GM12878 (cell line): ENCODE results near the gene MARCHF2.

Experiments
- BACH1 ChIP-seq: fragments of 450-650 bp; IDR thresholded peaks from 2 replicates; pipeline ENCODE4 v1.6.1; 2017; ENCODE audit warnings: mild to moderate bottlenecking, borderline replicate concordance
- CREB1 ChIP-seq: IDR thresholded peaks from 2 replicates; pipeline ENCODE4 v1.6.1; 2012; ENCODE audit warnings: low read depth, mild to moderate bottlenecking, inconsistent platforms
- ESRRA ChIP-seq: IDR thresholded peaks from 2 replicates; pipeline ENCODE4 v1.6.1; 2012; ENCODE audit warnings: mild to moderate bottlenecking, low read length, improper control_type of control experiment
- POLR2A ChIP-seq: IDR thresholded peaks from 2 replicates; pipeline ENCODE4 v1.6.1; 2011; ENCODE audit warnings: low read depth, mild to moderate bottlenecking, low read length
- POU2F2 ChIP-seq: IDR thresholded peaks from 3 replicates; pipeline ENCODE4 v1.6.1; 2011; ENCODE audit warnings: low read depth, mild to moderate bottlenecking, low read length, borderline replicate concordance
- RAD21 ChIP-seq: IDR thresholded peaks from 2 replicates; pipeline ENCODE4 v1.6.1; 2011; ENCODE audit warnings: mild to moderate bottlenecking, low read depth, low read length, moderate library complexity; ENCODE audit not compliant: insufficient read depth
- RFX5 ChIP-seq: IDR thresholded peaks from 2 replicates; pipeline ENCODE4 v1.6.1; 2011; ENCODE audit warnings: low read depth, low read length, improper control_type of control experiment
- SREBF1 ChIP-seq: IDR thresholded peaks from 2 replicates; pipeline ENCODE4 v1.6.1; 2012; ENCODE audit warnings: mild to moderate bottlenecking, low read length
- TBL1XR1 ChIP-seq: IDR thresholded peaks from 2 replicates; pipeline ENCODE4 v1.6.1; 2012; ENCODE audit warnings: low read depth, low read length, improper control_type of control experiment
- TF ChIP-seq, protein P1 (sequence below): IDR thresholded peaks from 2 replicates; pipeline ENCODE4 v1.6.1; 2012; ENCODE audit warnings: low read length, inconsistent platforms
- TF ChIP-seq, protein P2 (sequence below), 3 experiments: IDR thresholded peaks in 2 of 3; conservative IDR thresholded peaks in 1 of 3; 2 replicates each; pipeline ENCODE4 v1.5.1; 2011; ENCODE audit warnings: low read depth in 3 of 3, low read length in 3 of 3, mild to moderate bottlenecking in 3 of 3, control low read depth in 2 of 3, moderate library complexity in 2 of 3, inconsistent platforms in 1 of 3, mixed read lengths in 1 of 3; ENCODE audit not compliant: control insufficient read depth in 2 of 3, insufficient read depth in 1 of 3; ENCODE audit errors: extremely low read depth in 1 of 3
- TF ChIP-seq, protein P3 (sequence below): IDR thresholded peaks from 2 replicates; pipeline ENCODE4 v1.6.1; 2012; ENCODE audit warnings: low read depth, low read length, improper control_type of control experiment
- TF ChIP-seq, protein P4 (sequence below): fragments of 150-350 bp; IDR thresholded peaks from 2 replicates; pipeline ENCODE4 v1.6.1; 2016; ENCODE audit warnings: low read depth, low read length

DNA sequence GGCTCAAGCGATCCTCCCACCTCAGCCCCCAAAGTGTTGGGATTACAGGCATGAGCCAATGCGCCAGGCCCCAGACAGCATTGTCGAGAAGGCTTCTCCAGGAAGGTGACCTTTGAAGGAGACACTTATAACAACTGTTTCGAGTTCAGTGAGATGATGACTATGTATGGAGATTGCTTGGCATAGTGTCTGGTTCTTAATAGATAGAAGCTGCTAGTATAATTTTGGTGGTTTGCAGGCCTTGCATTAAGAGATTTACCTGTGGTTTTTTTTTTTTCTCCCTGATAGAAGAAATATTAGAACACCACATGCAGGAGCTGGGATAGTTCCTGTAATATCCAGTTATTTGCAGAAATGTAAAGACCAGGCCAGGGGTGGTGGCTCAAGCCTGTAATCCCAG lies 3.7 kb downstream of the MARCHF2 start:
- TF ChIP-seq, protein P1, sequence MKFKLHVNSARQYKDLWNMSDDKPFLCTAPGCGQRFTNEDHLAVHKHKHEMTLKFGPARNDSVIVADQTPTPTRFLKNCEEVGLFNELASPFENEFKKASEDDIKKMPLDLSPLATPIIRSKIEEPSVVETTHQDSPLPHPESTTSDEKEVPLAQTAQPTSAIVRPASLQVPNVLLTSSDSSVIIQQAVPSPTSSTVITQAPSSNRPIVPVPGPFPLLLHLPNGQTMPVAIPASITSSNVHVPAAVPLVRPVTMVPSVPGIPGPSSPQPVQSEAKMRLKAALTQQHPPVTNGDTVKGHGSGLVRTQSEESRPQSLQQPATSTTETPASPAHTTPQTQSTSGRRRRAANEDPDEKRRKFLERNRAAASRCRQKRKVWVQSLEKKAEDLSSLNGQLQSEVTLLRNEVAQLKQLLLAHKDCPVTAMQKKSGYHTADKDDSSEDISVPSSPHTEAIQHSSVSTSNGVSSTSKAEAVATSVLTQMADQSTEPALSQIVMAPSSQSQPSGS = no peak
- TF ChIP-seq, protein P2, sequence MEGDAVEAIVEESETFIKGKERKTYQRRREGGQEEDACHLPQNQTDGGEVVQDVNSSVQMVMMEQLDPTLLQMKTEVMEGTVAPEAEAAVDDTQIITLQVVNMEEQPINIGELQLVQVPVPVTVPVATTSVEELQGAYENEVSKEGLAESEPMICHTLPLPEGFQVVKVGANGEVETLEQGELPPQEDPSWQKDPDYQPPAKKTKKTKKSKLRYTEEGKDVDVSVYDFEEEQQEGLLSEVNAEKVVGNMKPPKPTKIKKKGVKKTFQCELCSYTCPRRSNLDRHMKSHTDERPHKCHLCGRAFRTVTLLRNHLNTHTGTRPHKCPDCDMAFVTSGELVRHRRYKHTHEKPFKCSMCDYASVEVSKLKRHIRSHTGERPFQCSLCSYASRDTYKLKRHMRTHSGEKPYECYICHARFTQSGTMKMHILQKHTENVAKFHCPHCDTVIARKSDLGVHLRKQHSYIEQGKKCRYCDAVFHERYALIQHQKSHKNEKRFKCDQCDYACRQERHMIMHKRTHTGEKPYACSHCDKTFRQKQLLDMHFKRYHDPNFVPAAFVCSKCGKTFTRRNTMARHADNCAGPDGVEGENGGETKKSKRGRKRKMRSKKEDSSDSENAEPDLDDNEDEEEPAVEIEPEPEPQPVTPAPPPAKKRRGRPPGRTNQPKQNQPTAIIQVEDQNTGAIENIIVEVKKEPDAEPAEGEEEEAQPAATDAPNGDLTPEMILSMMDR (IDR thresholded peaks at IDR 0.05 in 2 of 3, conservative IDR thresholded peaks at IDR 0.05 in 1 of 3; ENCODE audit: control insufficient read depth in 2 of 3, extremely low read depth in 1 of 3, insufficient read depth in 1 of 3, low read depth in 3 of 3, low read length in 3 of 3) = no peak
- no peak for TF ChIP-seq TBL1XR1
- no peak for TF ChIP-seq POLR2A
- TF ChIP-seq, protein P3, sequence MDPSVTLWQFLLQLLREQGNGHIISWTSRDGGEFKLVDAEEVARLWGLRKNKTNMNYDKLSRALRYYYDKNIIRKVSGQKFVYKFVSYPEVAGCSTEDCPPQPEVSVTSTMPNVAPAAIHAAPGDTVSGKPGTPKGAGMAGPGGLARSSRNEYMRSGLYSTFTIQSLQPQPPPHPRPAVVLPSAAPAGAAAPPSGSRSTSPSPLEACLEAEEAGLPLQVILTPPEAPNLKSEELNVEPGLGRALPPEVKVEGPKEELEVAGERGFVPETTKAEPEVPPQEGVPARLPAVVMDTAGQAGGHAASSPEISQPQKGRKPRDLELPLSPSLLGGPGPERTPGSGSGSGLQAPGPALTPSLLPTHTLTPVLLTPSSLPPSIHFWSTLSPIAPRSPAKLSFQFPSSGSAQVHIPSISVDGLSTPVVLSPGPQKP = no peak
- TF ChIP-seq RAD21 = no peak
- no peak for TF ChIP-seq ESRRA
- TF ChIP-seq, protein P4, sequence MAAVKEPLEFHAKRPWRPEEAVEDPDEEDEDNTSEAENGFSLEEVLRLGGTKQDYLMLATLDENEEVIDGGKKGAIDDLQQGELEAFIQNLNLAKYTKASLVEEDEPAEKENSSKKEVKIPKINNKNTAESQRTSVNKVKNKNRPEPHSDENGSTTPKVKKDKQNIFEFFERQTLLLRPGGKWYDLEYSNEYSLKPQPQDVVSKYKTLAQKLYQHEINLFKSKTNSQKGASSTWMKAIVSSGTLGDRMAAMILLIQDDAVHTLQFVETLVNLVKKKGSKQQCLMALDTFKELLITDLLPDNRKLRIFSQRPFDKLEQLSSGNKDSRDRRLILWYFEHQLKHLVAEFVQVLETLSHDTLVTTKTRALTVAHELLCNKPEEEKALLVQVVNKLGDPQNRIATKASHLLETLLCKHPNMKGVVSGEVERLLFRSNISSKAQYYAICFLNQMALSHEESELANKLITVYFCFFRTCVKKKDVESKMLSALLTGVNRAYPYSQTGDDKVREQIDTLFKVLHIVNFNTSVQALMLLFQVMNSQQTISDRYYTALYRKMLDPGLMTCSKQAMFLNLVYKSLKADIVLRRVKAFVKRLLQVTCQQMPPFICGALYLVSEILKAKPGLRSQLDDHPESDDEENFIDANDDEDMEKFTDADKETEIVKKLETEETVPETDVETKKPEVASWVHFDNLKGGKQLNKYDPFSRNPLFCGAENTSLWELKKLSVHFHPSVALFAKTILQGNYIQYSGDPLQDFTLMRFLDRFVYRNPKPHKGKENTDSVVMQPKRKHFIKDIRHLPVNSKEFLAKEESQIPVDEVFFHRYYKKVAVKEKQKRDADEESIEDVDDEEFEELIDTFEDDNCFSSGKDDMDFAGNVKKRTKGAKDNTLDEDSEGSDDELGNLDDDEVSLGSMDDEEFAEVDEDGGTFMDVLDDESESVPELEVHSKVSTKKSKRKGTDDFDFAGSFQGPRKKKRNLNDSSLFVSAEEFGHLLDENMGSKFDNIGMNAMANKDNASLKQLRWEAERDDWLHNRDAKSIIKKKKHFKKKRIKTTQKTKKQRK = no peak
- TF ChIP-seq BACH1 = no peak
- no peak for TF ChIP-seq POU2F2
- TF ChIP-seq RFX5 = no peak
- TF ChIP-seq CREB1 = no peak
- no peak for TF ChIP-seq SREBF1
